GM18517 (cell line): Measurements from ENCODE around the gene PUS1.
"Not testable (repeated sequence)": the region's sequence is repeated elsewhere in the genome, so short reads cannot be mapped to it uniquely, and the experiment has no call there.

Experiments
- ATAC-seq: cut with Tn5 transposase; IDR thresholded peaks from one replicate; pipeline ENCODE4 v1.9.1; 2021; ENCODE audit warnings: mild to moderate bottlenecking, moderate library complexity; ENCODE audit not compliant: unreplicated experiment

Gene PUS1

GRCh38 chr12:131959641-131960589 is 30.8 kb downstream of the PUS1 start:
- no peak for ATAC-seq

- not testable (repeated sequence) for ATAC-seq
Measured at GRCh38 chr12:131960590-131961325, 31.7 kb downstream of the PUS1 start.

GRCh38 chr12:131961328-131961727 is 32.3 kb downstream of the PUS1 start:
- ATAC-seq = not testable (repeated sequence)

- no peak for ATAC-seq
Measured at GRCh38 chr12:131962069-131962468, 33.0 kb downstream of the PUS1 start.

- ATAC-seq = no peak
Measured at GRCh38 chr12:131963381-131963780, 34.3 kb downstream of the PUS1 start.

- ATAC-seq = no peak
Measured at GRCh38 chr12:131965073-131965472, 36.0 kb downstream of the PUS1 start.

- ATAC-seq = no peak
Measured at GRCh38 chr12:131971226-131971625, 42.1 kb downstream of the PUS1 start.

GRCh38 chr12:131975228-131975627 is 46.2 kb downstream of the PUS1 start:
- no peak for ATAC-seq

- no peak for ATAC-seq
Measured at GRCh38 chr12:131979606-131980005, 50.5 kb downstream of the PUS1 start.

- ATAC-seq = no peak
Measured at GRCh38 chr12:131980263-131980662, 51.2 kb downstream of the PUS1 start.

GRCh38 chr12:131981388-131981787 is 52.3 kb downstream of the PUS1 start:
- no peak for ATAC-seq

GRCh38 chr12:131982041-131982440 is 53.0 kb downstream of the PUS1 start:
- no peak for ATAC-seq

- ATAC-seq = no peak
Measured at GRCh38 chr12:131983026-131983425, 54.0 kb downstream of the PUS1 start.

- no peak for ATAC-seq
Measured at GRCh38 chr12:131983554-131983953, 54.5 kb downstream of the PUS1 start.

- no peak for ATAC-seq
Measured at GRCh38 chr12:131984334-131984733, 55.3 kb downstream of the PUS1 start.

GRCh38 chr12:131985510-131985875 is 56.4 kb downstream of the PUS1 start:
- not testable (repeated sequence) for ATAC-seq

GRCh38 chr12:131986361-131986760 is 57.3 kb downstream of the PUS1 start:
- no peak for ATAC-seq

GRCh38 chr12:131986910-131987309 is 57.8 kb downstream of the PUS1 start:
- no peak for ATAC-seq

- ATAC-seq = no peak
Measured at GRCh38 chr12:131987552-131987951, 58.5 kb downstream of the PUS1 start.

- ATAC-seq = no peak
Measured at GRCh38 chr12:131988054-131988796, 59.1 kb downstream of the PUS1 start.

- ATAC-seq = no peak
Measured at GRCh38 chr12:131989021-131989420, 59.9 kb downstream of the PUS1 start.
